Activated B cell treated with CpG ODN at 0.5 μM for 24 hours (primary cell): ENCODE results near the gene GDI1. TPM values are rescaled to one million over a fixed set of nuclear protein-coding genes. Genes with fewer than 3 reads are reported as not detected.
A peak's percentile ranks its signal among the peaks of the same experiment; 100 is the strongest.

ENCODE experiments used
- ATAC-seq: fragments of 200-7000 bp; cut with Tn5 transposase; one replicate; pipeline ENCODE4 v1.10.0; 2021; ENCODE audit warnings: low read depth, mild to moderate bottlenecking, moderate library complexity
- CTCF ChIA-PET: fragments of 350-600 bp; sonication (Branson Sonifier 250); formaldehyde crosslinking; loops from one replicate; lab custom pipeline; 2021; ENCODE audit warnings: antibody characterized with exemption; lab: Charles Lee
- POLR2A ChIA-PET: fragments of 350-600 bp; sonication (Branson Sonifier 250); formaldehyde crosslinking; loops from one replicate; lab custom pipeline; 2021; ENCODE audit warnings: antibody characterized with exemption; lab: Charles Lee
- DNase-seq: peaks from one replicate; pipeline ENCODE4 v3.0.0; 2022
- H3K27ac Mint-ChIP-seq: one replicate; pipeline ENCODE4 v1.8.0; 2020; ENCODE audit warnings: mixed read lengths
- H3K27me3 Mint-ChIP-seq: one replicate; pipeline ENCODE4 v1.8.0; 2021; ENCODE audit warnings: mixed read lengths
- H3K36me3 Mint-ChIP-seq: one replicate; pipeline ENCODE4 v1.8.0; 2021; ENCODE audit warnings: low read depth, mixed read lengths
- H3K4me1 Mint-ChIP-seq: one replicate; pipeline ENCODE4 v1.8.0; 2021; ENCODE audit warnings: mixed read lengths
- H3K4me3 Mint-ChIP-seq: one replicate; pipeline ENCODE4 v1.8.0; 2020; ENCODE audit warnings: mild to moderate bottlenecking, mixed read lengths
- H3K9me3 Mint-ChIP-seq: one replicate; pipeline ENCODE4 v1.8.0; 2020; ENCODE audit warnings: mixed read lengths
- CTCF ChIP-seq: fragments of 200-600 bp; IDR thresholded peaks from one replicate; pipeline ENCODE4 v1.8.0; 2022; ENCODE audit warnings: antibody characterized with exemption, mild to moderate bottlenecking
- intact Hi-C: fragments of 100-400 bp; cut with micrococcal nuclease; formaldehyde crosslinking; loops from one replicate; pipeline ENCODE4 v1.15.1; 2024
- total RNA-seq: library from RNA; stranded (reverse); gene quantifications from 2 replicates; pipeline ENCODE4 v1.2.3, GENCODE V29; 2022

GDI1 gene
- total RNA-seq, 1 donor from 2014 or later: 127 TPM

DNA sequence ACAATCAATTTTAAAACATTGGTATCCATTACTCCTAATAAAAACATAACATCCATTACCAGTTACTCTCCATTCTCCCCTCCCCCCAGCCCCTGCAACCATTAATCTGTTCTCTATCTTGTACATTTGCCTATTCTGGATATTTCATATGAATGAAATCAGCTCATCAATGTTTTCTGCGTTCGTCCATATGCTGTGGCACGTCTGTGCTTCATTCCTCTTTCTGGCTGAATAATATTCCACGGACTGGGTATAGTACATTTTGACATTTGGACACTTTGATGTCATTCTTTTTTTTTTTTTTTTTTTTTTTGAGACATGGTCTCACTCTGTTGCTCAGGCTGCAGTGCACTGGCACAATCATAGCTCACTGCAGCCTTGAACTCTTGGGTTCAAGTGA, 33.1 kb upstream of the GDI1 start:
- POLR2A ChIA-PET: interaction anchor here (0.9 kb wide), 1 partner anchor 54 kb away, joined by 3 read pairs; the partner anchor contains the start of gene PLXNA3
- no peak overlapping the region for H3K27ac Mint-ChIP-seq

DNA sequence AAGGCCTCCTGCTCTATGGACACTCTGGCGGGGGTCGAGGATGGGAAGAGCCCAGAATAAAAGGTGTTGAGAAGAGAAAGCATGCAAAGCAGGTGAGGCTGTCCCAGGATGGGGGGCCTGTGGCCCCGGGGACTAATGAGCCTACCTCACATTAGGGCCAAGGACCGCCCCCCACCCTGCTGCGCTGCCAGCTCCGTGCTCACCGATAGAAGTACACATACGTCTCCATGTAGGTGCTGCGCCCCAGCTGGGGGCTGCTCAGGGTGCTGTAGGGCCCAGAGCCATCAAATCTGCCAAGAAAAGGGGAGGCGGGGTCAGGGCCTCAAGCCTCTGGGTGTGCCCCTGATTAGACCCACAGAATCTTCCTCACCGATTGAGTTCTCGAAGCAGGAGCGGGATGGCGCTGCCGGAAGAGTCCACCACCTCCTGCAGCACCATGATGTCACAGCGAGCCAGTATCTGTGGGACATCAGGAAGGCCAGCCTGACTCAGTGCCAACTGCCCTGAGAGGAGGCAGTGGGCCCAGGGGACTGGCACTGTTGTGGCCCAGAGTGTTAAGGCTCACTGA, 32.2 kb upstream of the GDI1 start:
- ATAC-seq: no peak

More for the DNA sequence above, 33.1 kb upstream of the GDI1 start:
- no peak for ATAC-seq
- no peak for DNase-seq
- Mint-ChIP-seq H3K36me3 (peaks cover 34% of the 10 kb centered on the region), H3K4me3 (no peak overlapping the region), H3K27me3 (no peaks in the 10 kb centered on the region), H3K9me3 (no peaks in the 10 kb centered on the region), H3K4me1 (peaks cover 23% of the 10 kb centered on the region)
- intact Hi-C loops: no loop called here
- CTCF ChIA-PET: no interaction called here
- no peak for TF ChIP-seq CTCF

GRCh38 chrX:154408659-154409221, 28.2 kb upstream of the GDI1 start:
- Mint-ChIP-seq H3K36me3 (peaks cover 2% of the 10 kb centered on the region), H3K27me3 (no peaks in the 10 kb centered on the region), H3K27ac (peak overlapping the region; percentile 87), H3K4me3 (peak overlapping the region; percentile 75), H3K4me1 (peaks cover 22% of the 10 kb centered on the region), H3K9me3 (no peaks in the 10 kb centered on the region)
- POLR2A ChIA-PET: interaction anchor here (0.5 to 7.3 kb wide), 6 partner anchors 10 to 342 kb away, joined by 3 to 125 read pairs (median 8); partner anchors contain the start of genes ATP6AP1, GAB3, RPL10 and SLC10A3
- DNase-seq (no peak), ATAC-seq (peak; percentile 2)
- TF ChIP-seq CTCF: no peak
- CTCF ChIA-PET: interaction anchor here (1.0 kb wide), 1 partner anchor 10 kb away, joined by 4 read pairs; the partner anchor contains the start of gene RPL10
- intact Hi-C loops: loop anchor here (1.0 kb wide), 1 partner anchor 7 kb away; no protein-coding TSS in a partner anchor

More for the DNA sequence above, 32.2 kb upstream of the GDI1 start:
- Mint-ChIP-seq H3K27me3 (no peaks in the 10 kb centered on the region), H3K27ac (no peak overlapping the region), H3K4me1 (peaks cover 24% of the 10 kb centered on the region), H3K36me3 (peaks cover 26% of the 10 kb centered on the region), H3K4me3 (no peak overlapping the region), H3K9me3 (no peaks in the 10 kb centered on the region)
- no peak for DNase-seq
- TF ChIP-seq CTCF: no peak
- POLR2A ChIA-PET: interaction anchor here (0.9 kb wide), 1 partner anchor 53 kb away, joined by 3 read pairs; the partner anchor contains the start of gene PLXNA3
- intact Hi-C loops: no loop called here
- CTCF ChIA-PET: no interaction called here

GRCh38 chrX:154409222-154409871, 27.6 kb upstream of the GDI1 start, which contains the start of gene DNASE1L1:
TSS of gene DNASE1L1 (minus strand) at chrX:154409254. CDS start at chrX:154405568, 3,686 bp downstream.
- intact Hi-C loops: loop anchor here (1.0 kb wide), 1 partner anchor 8 kb away; no protein-coding TSS in a partner anchor
- Mint-ChIP-seq H3K9me3 (no peaks in the 10 kb centered on the region), H3K36me3 (peaks cover 5% of the 10 kb centered on the region), H3K27me3 (no peaks in the 10 kb centered on the region), H3K4me3 (peak within 1 kb of the TSS; percentile 75), H3K4me1 (peaks cover 22% of the 10 kb centered on the region), H3K27ac (peak within 1 kb of the TSS; percentile 87)
- DNase-seq (peak; percentile 38), ATAC-seq (peak; percentile 45)
- TF ChIP-seq CTCF: no peak
- POLR2A ChIA-PET: interaction anchor here (0.5 to 7.3 kb wide), 7 partner anchors 10 to 342 kb away, joined by 3 to 125 read pairs (median 7); partner anchors contain the start of genes ATP6AP1, GAB3, RPL10 and SLC10A3
- CTCF ChIA-PET: interaction anchor here (1.0 kb wide), 1 partner anchor 11 kb away, joined by 4 read pairs; the partner anchor contains the start of gene RPL10
